COR-L47 (cell line): ENCODE results near the gene LRRC25.

ENCODE experiments used
- DNase-seq: peaks from one replicate; lab custom pipeline; 2025; lab: John Stamatoyannopoulos, UW

LRRC25 gene

GRCh38 chr19:18424890-18425514 lies 27.6 kb upstream of the LRRC25 start:
- no peak for DNase-seq

- no peak for DNase-seq
Observed at GRCh38 chr19:18424122-18424889, 26.9 kb upstream of the LRRC25 start.

- no peak for DNase-seq
Observed at GRCh38 chr19:18423258-18424020, 26.0 kb upstream of the LRRC25 start.

GRCh38 chr19:18422530-18423191 lies 25.2 kb upstream of the LRRC25 start:
- DNase-seq: no peak

- no peak for DNase-seq
Observed at GRCh38 chr19:18421371-18421959, 24.0 kb upstream of the LRRC25 start.

- DNase-seq: no peak
Observed at GRCh38 chr19:18420930-18421329, 23.5 kb upstream of the LRRC25 start.

- DNase-seq: no peak
Observed at GRCh38 chr19:18419699-18420460, 22.5 kb upstream of the LRRC25 start.

GRCh38 chr19:18419195-18419698 lies 21.8 kb upstream of the LRRC25 start, which contains the start of gene SSBP4:
TSS of gene SSBP4 (plus strand) at chr19:18419398. CDS start at chr19:18419649, 251 bp downstream.
- DNase-seq: peak; percentile 90

- no peak for DNase-seq
Observed at GRCh38 chr19:18418483-18419194, 21.2 kb upstream of the LRRC25 start.

- no peak for DNase-seq
Observed at GRCh38 chr19:18418029-18418482, 20.6 kb upstream of the LRRC25 start.

- DNase-seq: peak; percentile 83
Observed at GRCh38 chr19:18417250-18418028, 20.0 kb upstream of the LRRC25 start.

- peak; percentile 87 for DNase-seq
Observed at GRCh38 chr19:18416778-18417249, 19.4 kb upstream of the LRRC25 start.

- peak; percentile 83 for DNase-seq
Observed at GRCh38 chr19:18415178-18415867, 17.9 kb upstream of the LRRC25 start.

GRCh38 chr19:18414504-18415177 lies 17.2 kb upstream of the LRRC25 start:
- DNase-seq: no peak

GRCh38 chr19:18412610-18413239 lies 15.3 kb upstream of the LRRC25 start:
- no peak for DNase-seq

- no peak for DNase-seq
Observed at GRCh38 chr19:18408053-18408476, 10.6 kb upstream of the LRRC25 start.

- no peak for DNase-seq
Observed at GRCh38 chr19:18406749-18407148, 9.3 kb upstream of the LRRC25 start.
